K562 (cell line): ENCODE data around the gene POLRMT. TPM values are rescaled to one million over a fixed set of nuclear protein-coding genes. Genes with fewer than 3 reads are reported as not detected.

ENCODE experiments used
- CCAR2 ChIP-seq: fragments of 200-400 bp; formaldehyde crosslinking; IDR thresholded peaks from 2 replicates; pipeline ENCODE4 v1.6.1; 2017; ENCODE audit warnings: mild to moderate bottlenecking, low read depth, low read length
- CCNT2 ChIP-seq: IDR thresholded peaks from 2 replicates; pipeline ENCODE4 v1.6.1; 2011; ENCODE audit warnings: borderline replicate concordance, low read depth, mild to moderate bottlenecking, moderate library complexity, mixed read lengths, low read length; ENCODE audit not compliant: insufficient read length; ENCODE audit errors: extremely low read depth
- CHAMP1 ChIP-seq: fragments of 450-650 bp; IDR thresholded peaks from 2 replicates; pipeline ENCODE4 v1.6.1; 2016; ENCODE audit warnings: mild to moderate bottlenecking
- CREB3L1 ChIP-seq: fragments of 450-650 bp; IDR thresholded peaks from 2 replicates; pipeline ENCODE4 v1.6.1; 2014; ENCODE audit warnings: low read depth, mild to moderate bottlenecking, moderate library complexity, borderline replicate concordance
- MYBL2 ChIP-seq, 2 experiments: fragments of 450-650 bp in 1 of 2; sonication (generic) in 1 of 2; formaldehyde crosslinking in 1 of 2; IDR thresholded peaks; 2 replicates each; pipeline versions ENCODE4 v1.6.1 to v1.8.1; 2017 to 2022; ENCODE audit warnings: borderline replicate concordance in 1 of 2, inconsistent platforms in 1 of 2, low read depth in 1 of 2, mild to moderate bottlenecking in 1 of 2, missing genetic modification reagents in 1 of 2, moderate library complexity in 1 of 2
- POLR2G ChIP-seq: fragments of 200-400 bp; formaldehyde crosslinking; IDR thresholded peaks from 2 replicates; pipeline ENCODE4 v1.6.1; 2017; ENCODE audit warnings: low read depth, mild to moderate bottlenecking, antibody characterized with exemption, low read length, moderate library complexity
- RBFOX2 ChIP-seq: fragments of 200-400 bp; formaldehyde crosslinking; IDR thresholded peaks from 2 replicates; pipeline ENCODE4 v1.6.1; 2017; ENCODE audit warnings: low read depth, mild to moderate bottlenecking, low read length, moderate library complexity
- ZBTB7A ChIP-seq: IDR thresholded peaks from 2 replicates; pipeline ENCODE4 v1.6.1; 2011; ENCODE audit warnings: low read depth, mild to moderate bottlenecking, low read length, moderate library complexity, borderline replicate concordance; ENCODE audit not compliant: control insufficient read depth
- polyA plus RNA-seq, 8 experiments: library from polyadenylated mRNA; depleted of rRNA in 4 of 8; stranded (reverse) in 5 of 8; unstranded in 3 of 8; fragments of >200 nt; fragmentation: Nextera tagmentation in 2 of 8; fragmentation: Illumina TruSeq in 1 of 8; extraction: Ambion mirVana in 2 of 8; extraction: Trizol in 1 of 8; gene quantifications; 2 replicates each; pipeline versions ENCODE4 v1.2.1 to v1.2.3, GENCODE V29; 2011 to 2014; ENCODE audit warnings: inconsistent platforms in 1 of 8, missing spikeins in 1 of 8
- total RNA-seq, 7 experiments: library from RNA; depleted of rRNA in 6 of 7; stranded (reverse); fragments of >200 nt in 6 of 7; fragmentation: Illumina TruSeq in 2 of 7; extraction: Trizol in 2 of 7; gene quantifications; 2 replicates each; pipeline versions ENCODE4 v1.2.1 to v1.2.3, GENCODE V29; 2011 to 2021; ENCODE audit warnings: low replicate concordance in 1 of 7
- TF ChIP-seq, protein P1 (sequence below): sonication (generic); formaldehyde crosslinking; IDR thresholded peaks from 2 replicates; pipeline ENCODE4 v1.9.0; 2022; ENCODE audit warnings: mild to moderate bottlenecking, missing genetic modification reagents

Gene POLRMT
- total and polyA plus RNA-seq, 9 of the 15 experiments (the other 6 are each of a cell fraction or from before 2014, with no cell fraction given), result 30.3 to 144 (median 68.0) TPM

GRCh38 chr19:583198-583967, 50.0 kb downstream of the POLRMT start (continued):
- TF ChIP-seq, protein P1, sequence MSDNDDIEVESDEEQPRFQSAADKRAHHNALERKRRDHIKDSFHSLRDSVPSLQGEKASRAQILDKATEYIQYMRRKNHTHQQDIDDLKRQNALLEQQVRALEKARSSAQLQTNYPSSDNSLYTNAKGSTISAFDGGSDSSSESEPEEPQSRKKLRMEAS (CRISPR knock-in tag), result no peak
- TF ChIP-seq RBFOX2 (peak; percentile 39), MYBL2 (IDR thresholded peaks at IDR 0.05; ENCODE audit: low read depth) (no peak), MYBL2 (CRISPR knock-in tag; IDR thresholded peaks at IDR 0.05; ENCODE audit: borderline replicate concordance) (no peak), ZBTB7A (0 out of 2 replicates have a peak, but pooled peaks have one; percentile 16), CREB3L1 (no peak), CCNT2 (peak; percentile 32), POLR2G (peak; percentile 16; the same call in 1 of the 2 replicates), CHAMP1 (no peak), CCAR2 (no peak)
